Endometrial microvascular endothelial cells (primary cell): ENCODE measurements around the gene CNPPD1. TPM values are rescaled to one million over a fixed set of nuclear protein-coding genes. Genes with fewer than 3 reads are reported as not detected.
"Not testable (repeated sequence)": the region's sequence is repeated elsewhere in the genome, so short reads cannot be mapped to it uniquely, and the experiment has no call there.

Experiments
- in situ Hi-C: cut with HindIII; loops from 2 replicates; pipeline ENCODE4 v1.10.0; 2017; ENCODE audit warnings: low sequenced_read_pairs, low pct_unique_long_range_greater_than_20kb; ENCODE audit errors: inconsistent ontology term
- total RNA-seq: library from RNA; depleted of rRNA; stranded (reverse); fragments of >200 nt; gene quantifications from one replicate; pipeline ENCODE4 v1.2.3, GENCODE V29; 2015; ENCODE audit errors: inconsistent ontology term

The CNPPD1 gene
- total RNA-seq, 1 donor from 2014 or later: 32.7 TPM

DNA sequence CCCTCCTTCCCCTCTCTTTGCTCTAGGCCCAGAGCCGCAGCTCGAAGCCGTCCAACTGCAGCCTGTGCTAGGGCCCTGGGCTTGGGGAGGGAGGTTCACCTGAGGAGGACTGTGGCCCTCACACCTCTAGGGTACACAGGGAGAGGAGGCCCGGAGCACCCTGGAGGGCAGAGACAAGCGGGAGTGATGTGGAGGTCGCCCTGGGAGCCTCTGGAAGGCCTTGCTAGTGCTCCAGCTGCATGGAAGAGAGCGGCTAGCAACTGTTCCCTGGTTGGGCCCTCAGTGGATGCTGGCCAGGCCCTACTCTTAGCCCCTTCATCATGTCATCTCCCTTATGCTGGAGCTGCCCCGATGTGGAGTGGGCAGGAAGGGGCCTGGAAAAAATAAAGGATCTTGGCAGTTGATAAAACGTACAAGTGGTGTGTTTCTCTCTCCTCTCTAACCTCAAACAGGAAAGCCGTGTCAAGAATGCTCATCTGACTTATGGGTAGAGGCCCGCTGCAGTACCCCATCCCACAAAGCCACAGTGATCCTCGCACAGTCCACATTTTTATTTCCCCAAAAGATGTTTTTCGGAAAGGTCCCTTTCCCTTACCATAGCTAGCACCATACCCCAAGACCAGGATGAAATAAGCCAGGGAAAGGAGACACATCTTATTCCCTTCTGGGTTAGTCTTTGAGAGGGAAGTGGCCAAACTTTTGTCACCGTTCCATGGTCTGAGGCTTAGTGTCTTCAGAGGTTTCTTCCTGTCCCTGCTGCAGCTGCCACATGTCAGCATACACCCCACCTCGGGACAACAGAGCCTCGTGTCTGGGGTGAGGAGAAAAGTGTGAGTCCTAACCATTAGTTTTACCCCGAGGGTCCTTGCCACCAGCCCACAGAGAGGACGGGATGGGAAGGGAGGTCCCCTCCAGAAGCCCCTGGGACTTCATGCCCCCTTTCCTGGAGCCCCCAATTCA lies 32.8 kb upstream of the CNPPD1 start:
- in situ Hi-C loops: no loop called here

DNA sequence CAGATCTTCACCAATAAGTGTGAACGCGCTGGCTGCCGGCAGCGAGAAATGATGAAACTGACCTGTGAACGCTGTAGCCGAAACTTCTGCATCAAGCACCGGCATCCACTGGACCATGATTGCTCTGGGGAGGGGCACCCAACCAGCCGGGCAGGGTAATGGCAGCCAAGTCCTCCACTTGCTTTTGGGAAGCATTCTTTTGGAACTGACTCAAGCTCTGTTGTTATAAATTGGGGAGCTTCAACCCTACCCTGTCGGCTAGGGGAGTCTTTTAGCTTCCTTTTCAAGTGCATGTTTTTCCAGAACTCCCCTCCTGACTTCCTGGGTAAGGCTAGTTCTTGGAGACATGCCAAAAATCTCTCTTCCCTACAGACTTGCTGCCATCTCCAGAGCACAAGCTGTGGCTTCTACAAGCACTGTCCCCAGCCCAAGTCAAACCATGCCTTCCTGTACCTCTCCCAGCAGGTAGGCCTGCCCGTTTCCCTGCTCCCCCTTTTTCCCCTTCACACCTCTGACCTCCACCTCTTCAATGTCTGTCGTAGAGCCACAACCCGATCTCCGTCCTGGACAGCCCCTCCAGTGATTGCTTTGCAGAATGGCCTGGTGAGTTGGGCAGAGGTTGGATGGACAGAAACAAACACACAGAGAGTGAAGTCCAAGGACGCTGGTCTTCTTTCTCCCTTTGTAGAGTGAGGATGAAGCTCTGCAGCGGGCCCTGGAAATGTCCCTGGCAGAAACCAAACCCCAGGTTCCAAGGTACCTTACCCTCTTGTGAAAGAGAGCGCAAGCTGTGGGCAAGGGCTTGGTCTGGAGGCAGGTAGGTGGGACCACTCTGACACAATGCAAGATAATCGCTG lies 31.4 kb upstream of the CNPPD1 start:
- in situ Hi-C loops: no loop called here

DNA sequence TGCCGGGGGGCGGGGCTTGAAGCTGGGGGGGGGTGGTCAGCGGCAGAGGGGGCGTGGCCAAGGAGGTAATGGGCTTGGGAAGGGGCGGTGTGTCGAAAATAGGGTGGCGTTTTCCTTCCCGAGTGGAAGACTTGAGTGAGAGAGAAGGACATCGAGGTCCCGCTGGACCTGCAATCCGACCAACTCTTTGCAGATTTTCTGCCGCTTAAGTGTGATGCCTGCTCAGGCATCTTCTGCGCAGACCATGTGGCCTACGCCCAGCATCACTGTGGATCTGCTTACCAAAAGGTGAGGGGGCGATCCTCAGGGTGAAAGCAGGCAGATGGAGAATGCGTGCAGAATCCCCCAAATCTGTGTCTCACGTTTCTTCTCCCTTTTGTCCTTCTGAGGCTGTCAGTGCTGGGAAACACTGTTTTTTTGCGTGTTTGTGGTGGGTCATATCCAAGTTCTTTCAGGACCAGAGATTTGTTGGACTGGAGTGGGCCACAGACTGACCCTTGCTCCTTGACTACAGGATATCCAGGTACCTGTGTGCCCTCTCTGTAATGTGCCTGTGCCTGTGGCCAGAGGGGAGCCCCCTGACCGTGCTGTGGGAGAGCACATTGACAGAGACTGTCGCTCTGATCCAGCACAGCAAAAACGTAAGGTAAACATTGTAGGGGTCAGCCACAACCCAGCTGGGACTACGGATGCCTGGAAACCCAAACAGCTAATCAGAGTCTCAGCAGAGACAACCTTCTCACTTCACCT lies 30.6 kb upstream of the CNPPD1 start:
- in situ Hi-C loops: no loop called here

DNA sequence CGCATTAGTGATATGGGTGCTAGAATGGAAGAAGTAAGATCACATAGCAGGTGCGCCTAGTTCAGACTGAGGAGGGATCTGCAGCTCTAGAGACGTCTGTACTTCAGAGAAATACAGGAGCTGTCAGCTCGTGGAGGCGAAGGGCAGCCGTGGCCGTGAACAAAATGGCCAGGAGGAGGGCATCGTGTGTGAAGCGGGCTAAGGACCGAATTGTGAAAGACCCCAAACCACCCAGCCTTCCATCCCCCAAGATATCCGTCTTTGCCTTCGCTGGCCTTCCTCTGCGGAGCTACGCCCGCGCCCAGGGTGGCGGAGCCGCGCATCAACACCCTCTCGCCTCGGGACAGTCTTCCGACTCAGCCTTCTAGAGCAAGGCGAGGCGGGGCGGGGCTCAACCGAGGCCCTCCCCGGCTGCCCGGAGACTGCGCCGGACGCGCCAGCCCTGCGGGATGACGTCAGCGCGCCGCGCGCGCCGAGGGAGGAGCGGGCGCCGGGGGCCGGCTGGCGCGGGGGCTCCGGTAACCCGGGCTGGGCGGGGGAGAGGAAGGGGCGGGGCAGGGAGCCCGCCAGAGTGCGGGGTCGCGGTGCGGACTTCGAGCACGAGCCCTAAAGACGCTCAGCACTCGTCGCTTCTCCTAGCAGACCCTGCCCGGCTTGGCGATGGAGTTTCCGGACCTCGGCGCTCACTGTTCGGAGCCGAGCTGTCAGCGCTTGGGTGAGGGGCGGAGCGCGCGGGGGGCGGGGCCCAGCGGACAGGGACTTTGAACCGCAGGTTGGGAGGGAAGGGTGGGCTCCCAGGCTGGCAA lies 29.8 kb upstream of the CNPPD1 start, which contains the start of gene ZFAND2B:
Gene ZFAND2B, plus strand, starts transcription at position 455 of the 806 bp plus-strand sequence. Its CDS starts 206 bp downstream, at position 661.
- in situ Hi-C loops: no loop called here

DNA sequence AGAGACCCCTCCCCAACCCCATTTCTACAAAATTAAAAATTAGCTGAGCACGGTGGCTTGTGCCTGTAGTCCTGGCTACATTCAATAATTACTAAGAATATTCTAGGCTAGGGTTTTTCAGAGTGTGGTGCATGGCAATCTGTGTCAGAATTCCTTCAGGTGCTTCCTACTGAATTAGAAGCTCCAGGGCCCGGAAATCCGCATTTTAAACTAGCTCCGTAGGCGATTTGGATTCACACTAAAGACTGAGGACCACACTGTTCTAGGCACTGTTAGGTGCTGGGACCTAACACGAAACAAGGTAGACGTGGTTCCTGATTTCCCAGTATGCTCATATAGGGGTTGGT lies 29.2 kb upstream of the CNPPD1 start:
- in situ Hi-C loops: no loop called here

DNA sequence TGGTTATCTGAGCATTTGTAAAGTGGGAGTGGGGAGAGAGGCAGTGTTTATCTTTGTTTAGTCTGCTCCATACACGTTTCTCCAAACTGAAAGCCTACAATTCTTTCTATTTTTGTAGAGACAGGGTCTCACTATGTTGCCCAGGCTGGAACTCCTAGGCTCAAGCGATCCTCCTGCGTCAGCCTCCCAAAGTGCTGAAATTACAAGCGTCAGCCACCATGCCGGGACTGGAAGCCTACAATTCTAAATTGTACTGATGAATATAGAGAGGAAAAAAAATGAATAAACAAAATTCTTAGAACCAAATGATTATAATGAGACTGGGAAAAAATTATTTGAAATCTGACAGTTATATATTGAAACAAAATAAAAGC lies 28.4 kb upstream of the CNPPD1 start:
- in situ Hi-C loops: no loop called here

- in situ Hi-C loops: no loop called here
Observed at GRCh38 chr2:219204425-219205164, 27.9 kb upstream of the CNPPD1 start.

DNA sequence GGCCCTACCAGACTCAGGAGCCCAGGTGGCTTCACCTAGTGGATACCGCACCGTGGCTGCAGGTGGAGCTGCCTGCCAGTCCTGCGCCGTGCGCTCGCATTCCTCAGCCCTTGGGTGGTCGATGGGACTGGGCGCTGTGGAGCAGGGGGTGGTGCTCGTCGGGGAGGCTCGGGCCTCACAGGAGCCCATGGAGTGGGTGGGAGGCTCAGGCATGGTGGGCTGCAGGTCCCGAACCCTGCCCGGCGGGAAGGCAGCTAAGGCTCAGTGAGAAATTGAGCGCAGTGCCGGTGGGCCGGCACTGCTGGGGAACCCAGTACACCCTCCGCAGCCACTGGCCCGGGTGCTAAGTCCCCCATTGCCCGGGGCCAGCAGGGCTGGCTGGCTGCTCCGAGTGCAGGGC lies 24.6 kb upstream of the CNPPD1 start:
- in situ Hi-C loops: not testable (repeated sequence)

DNA sequence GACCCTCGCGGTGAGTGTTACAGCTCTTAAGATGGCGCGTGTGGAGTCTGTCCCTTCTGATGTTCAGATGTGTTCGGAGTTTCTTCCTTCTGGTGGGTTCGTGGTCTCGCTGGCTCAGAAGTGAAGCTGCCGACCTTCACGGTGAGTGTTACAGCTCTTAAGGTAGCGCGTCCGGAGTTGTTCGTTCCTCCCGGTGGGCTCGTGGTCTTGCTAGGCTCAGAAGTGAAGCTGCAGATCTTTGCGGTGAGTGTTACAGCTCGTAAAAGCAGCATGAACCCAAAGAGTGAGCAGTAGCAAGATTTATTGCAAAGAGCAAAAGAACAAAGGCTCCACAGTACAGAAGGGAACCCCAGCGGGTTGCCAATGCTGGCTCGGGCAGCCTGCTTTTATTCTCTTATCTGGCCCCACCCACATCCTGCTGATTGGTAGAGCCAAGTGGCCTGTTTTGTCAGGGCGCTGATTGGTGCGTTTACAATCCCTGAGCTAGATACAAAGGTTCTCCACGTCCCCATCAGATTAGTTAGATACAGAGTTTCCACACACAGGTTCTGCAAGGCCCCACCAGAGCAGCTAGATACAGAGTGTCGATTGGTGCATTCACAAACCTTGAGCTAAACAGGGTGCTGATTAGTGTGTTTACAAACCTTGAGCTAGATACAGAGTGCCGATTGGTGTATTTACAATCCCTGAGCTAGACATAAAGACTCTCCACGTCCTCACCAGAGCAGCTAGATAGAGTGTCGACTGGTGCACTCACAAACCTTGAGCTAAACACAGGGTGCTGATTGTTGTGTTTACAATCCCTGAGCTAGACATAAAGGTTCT lies 24.0 kb upstream of the CNPPD1 start:
- in situ Hi-C loops: not testable (repeated sequence)

DNA sequence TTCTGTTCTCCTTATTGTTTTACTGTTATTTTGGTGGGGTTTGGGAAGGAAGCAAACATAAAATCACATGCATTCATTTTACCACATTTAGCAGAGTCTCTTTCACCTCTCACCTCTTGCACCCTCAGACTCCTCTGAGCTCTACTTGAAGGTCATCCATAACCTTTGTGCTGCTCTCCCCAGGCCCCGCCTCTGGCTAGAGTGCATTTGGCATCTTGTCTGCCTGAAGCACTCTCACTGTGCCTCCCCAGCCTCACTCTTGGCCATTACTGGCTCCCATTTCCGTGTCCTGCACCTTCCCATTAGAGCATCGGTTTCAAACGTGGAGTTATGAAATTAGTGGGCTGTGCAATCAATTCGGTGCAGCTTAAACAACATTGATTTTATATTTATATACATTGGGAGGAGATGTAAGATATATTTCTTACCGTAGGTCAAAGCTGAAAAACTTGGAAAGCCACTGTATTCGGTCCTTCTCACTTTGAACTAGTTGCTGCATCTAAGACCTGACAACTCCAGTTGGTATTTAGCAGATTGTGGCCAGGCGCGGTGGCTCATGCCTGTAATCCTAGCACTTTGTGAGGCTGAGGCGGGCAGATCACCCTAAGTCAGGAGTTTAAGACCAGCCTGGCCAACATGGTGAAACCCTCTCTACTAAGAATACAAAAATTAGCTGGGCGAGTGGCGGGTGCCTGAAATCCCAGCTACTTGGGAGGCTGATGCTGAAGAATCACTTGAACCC lies 22.9 kb upstream of the CNPPD1 start:
- in situ Hi-C loops: no loop called here

DNA sequence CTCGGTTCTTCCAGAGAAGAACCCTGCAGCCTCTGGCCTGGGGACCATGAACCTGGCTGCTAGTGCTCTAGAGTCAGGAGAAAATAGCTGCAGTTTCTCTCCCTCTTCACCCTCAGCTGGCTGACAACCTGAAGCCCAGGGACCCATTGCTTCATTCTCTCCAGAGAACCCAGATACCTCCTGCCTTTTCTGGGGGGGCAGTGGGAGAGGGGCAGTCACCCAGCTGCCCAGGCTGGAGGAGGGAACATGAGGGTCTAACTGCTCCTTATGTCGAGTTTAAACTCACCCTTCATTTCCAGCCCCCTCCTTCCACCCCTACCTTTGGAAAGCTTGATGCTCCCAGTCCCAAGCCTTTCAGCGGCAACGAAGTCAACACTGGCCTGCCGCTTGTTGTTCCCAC lies 22.2 kb upstream of the CNPPD1 start:
- in situ Hi-C loops: no loop called here

DNA sequence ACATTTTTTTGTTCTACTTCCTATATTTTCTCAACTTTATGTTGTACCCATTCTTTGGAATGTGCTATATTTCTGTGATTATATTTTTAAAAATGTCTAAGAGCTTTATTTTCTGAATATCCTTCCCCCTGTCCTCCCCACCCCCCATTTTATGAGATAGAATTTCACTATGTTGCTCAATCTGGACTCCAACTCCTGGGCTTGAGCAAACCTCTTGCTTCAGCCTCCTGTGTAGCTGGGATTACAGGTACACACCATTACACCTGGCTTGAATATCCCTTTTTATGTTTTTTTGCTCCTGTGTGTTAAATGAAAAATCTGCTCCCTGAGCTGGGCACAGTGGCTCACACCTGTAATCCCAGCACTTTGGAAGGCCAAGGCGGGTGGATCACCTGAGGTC lies 20.7 kb upstream of the CNPPD1 start:
- in situ Hi-C loops: no loop called here

GRCh38 chr2:219186754-219187456 lies 10.2 kb upstream of the CNPPD1 start:
- in situ Hi-C loops: no loop called here

- in situ Hi-C loops: no loop called here
Observed at GRCh38 chr2:219184121-219184520, 7.4 kb upstream of the CNPPD1 start.

DNA sequence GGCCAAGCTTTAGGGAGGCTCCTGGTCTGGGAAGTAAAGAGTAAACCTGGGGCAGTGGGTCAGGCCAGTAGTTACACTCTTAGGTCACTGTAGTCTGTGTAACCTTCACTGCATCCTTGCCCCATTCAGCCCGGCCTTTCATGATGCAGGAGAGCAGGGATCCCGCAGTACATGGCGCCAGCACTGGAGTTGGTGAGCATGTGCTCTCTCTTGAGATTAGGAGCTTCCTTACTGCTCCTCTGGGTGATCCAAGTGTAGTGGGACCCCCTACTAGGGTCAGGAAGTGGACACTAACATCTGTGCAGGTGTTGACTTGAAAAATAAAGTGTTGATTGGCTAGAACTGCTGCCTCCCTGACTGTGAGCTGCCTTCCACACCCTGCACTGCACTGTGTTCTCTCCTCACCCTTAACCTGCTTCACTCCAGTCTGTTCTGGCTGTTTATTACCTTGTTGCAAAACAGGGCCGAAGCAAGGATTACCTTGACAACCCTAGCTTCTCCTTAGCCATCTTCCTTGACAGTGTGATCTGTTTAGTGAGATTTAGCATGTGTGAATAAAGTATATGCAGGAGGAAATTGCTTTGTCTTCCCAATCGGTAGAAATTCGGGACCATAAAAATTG lies 6.5 kb upstream of the CNPPD1 start:
- in situ Hi-C loops: no loop called here
